HG03432 (cell line): ENCODE data around the gene MRPL58.

Experiments used
- ATAC-seq: cut with Tn5 transposase; IDR thresholded peaks from one replicate; pipeline ENCODE4 v1.9.1; 2021; ENCODE audit warnings: mild to moderate bottlenecking, moderate library complexity; ENCODE audit not compliant: unreplicated experiment

MRPL58 gene

DNA sequence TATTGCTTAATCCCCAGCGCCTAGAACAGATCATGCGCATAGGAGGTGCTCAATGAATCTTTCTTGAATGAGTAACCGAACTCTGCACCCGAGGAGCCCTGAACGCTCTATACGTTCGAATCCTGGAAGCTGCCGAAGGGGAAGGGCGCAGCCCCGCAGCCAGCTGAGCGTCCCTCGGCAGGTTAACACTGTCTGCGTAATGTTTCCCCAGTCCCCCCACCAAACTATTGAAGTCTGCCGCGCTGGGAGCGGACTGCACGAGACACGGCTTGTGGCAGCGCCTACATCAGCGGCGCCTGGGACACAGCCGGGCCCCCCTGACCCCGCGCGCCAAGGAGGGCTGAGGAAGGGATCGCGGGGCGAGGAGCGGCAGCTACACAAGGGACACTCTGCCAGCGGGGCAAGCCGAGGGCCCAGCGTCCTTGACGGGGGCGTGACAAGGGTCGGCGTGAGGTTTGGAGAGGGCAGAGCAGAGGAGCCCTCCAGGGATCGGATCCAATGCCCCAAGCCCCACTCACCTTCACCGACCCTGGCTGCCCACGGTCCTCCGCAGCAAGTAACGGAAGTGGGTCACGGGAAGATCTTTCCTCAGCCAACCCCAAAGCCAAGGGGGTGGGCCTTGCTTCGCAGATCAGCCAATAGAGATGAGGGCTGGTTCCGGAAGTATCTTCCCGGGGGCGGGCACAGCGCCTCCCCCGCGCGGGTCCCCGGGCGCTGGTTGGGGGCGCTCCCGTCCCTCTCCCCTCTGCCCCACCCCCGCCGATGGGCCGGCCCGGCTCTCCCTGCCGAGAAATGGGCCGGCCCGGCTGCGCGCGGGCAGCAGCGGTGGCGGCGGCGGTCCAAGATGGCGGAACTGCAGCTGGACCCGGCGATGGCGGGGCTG lies 34.2 kb downstream of the MRPL58 start, which contains the start of the genes ATP5PD and KCTD2:
Gene ATP5PD (minus strand): TSS at position 563 of the 883 bp plus-strand sequence. CDS start 4,319 bp downstream, outside the sequence.
Gene KCTD2 (plus strand): TSS at position 819 of the 883 bp plus-strand sequence. CDS start 26 bp downstream, at position 845.
- ATAC-seq, result peak; percentile 93

DNA sequence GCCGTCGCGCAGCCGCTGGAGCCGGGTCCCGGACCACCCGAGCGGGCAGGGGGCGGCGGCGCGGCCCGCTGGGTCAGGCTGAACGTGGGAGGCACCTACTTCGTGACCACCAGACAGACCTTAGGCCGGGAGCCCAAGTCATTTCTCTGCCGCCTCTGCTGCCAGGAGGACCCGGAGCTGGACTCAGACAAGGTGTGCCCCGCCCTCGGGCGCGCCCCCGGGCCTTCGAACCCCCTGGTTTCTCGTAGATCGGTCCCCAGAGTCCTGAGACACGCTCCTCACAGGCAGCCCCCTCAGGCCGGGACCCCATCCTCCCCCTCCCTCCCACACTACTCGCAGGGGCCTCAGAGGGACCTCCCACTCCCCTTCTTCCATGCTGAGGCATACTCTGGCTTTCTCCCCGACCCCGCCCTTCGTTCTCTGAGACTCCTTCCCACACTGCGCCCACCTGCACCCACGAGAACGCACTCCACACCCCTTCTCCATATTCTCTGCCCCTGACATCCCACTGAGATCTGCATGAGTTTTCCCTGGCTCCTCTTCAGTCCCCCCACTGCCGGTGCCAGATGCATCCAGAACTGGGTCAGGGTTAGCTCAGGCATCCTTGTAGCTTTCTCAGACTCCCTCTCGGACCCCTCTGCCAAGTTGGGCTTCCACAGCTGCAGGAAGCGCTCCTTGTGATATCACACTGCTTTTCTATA lies 35.1 kb downstream of the MRPL58 start:
- peak; percentile 6 for ATAC-seq

DNA sequence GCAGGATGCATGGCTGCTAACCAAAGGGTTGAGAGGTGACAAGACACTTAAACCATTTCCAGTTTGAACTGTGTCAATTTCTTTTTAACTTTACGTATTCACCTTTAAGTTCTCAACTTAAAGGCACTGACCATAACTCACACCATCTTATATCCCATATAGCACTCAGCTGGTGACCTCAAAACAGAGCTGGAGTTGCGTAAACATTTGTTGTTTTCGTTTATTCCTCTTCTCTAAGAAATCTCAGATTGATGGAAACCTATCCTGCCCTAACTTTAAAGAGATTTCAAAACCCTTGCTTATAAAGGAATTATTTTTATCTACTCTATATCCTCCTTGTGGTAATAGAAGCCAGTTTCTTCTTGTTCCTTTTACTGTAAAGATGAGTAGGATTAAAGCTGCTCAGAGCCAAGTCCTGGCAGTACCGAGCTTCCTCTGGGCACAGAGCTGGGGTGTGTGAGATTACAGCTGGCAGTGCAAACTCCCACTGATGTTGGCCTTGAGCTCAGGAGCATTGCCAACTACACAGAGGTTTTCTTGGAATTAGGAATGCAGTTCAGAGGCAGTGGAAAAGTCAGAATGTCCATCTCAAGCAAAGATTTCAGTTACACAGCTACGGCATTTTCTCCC lies 35.9 kb downstream of the MRPL58 start:
- ATAC-seq, result no peak

DNA sequence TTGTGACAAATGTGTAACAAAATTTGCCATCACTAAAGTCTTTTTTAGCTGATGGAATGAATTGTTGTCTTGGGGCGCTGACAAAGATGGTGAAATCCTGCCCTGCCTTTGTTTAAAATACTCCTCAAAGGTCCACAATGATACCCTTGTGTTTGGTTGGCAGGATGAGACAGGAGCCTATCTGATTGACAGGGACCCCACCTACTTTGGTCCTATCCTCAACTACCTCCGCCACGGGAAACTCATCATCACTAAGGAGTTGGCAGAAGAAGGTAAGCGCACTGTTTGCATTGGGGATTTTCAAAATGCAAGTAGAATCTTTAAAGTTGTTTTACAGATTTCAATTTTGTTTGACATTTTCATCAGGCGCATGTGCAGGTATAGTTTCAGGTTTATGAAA lies 36.6 kb downstream of the MRPL58 start:
- no peak for ATAC-seq

DNA sequence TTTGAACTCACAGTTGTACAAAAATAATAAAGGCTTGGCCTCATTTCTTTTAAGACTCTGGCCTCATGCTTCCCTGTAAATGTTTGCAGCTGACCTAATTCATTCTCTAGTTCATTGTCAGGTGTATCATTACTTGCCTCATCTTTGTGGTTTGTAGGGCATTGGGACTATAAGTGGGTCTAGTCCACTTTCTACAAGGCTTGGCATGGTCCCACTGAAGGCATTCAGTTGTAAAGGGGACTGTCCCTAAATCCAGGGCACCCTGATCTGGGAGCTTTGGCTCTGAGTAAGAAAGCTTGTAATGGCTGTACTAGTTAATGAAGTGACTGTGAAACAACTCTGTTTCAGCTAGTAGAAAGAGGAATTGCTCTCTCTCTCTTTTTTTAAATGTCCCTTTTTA lies 37.2 kb downstream of the MRPL58 start:
- no peak for ATAC-seq

DNA sequence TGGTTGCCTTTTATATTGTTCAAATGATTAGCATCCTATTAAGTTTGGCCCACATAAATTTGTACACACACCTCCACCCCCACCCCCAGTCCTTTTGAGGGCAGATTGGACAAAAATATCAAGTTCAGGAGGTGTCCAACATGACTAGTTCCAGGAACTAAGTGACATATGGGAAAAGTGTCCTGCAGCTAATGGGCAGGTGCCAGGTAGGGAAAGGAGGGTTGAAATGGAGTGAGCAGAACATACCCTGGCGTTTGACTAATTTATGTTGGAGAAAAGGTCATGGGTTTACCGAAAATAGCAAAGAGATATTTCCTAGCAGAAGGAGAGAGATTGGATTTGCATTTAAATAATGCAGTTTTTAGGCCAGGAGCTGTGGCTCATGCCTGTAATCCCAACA lies 39.5 kb downstream of the MRPL58 start:
- no peak for ATAC-seq

DNA sequence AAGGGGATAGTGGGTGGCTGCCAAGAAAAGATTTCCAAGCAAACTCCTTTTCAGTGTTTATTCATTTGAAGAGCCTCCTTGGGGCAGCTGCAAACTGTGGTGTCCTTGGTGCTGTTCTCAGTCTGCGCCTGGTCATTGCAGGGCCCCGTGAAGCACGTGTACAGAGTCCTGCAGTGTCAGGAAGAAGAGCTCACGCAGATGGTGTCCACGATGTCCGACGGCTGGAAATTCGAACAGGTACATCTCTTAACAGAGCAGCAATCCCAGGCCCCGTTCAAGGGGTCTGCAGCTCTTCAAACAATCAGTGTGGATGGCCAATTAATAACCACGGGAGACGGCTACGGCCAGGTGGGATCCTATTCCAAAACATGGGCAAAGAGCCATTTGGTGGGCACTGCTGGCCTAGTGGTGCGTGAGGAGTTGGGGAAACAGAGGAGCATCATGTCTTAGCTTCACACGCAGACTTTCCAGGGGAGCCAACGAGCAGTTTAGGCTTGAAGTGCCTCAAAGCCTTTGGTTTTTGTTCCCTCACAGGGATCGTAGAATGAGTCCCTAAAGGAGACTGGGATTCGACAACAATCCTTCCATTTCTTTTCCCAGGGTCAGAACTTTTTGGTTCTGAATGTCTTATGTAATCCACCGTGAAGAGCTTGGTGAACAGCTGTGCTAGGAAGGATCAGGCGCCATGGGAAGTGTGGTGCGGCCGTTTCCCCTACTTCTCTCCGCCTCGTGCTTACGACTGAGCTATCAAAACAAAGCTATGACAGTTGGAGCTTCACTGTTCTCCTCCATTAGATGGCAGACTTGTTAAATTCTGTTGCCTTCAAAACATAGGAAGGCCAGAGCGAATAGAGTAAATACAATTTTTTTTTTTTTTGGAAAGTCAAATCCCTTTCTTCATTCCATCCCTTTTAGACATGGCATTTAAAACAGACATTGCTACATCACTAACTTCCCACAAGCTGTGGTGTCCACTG lies 47.2 kb downstream of the MRPL58 start:
- ATAC-seq, result no peak

DNA sequence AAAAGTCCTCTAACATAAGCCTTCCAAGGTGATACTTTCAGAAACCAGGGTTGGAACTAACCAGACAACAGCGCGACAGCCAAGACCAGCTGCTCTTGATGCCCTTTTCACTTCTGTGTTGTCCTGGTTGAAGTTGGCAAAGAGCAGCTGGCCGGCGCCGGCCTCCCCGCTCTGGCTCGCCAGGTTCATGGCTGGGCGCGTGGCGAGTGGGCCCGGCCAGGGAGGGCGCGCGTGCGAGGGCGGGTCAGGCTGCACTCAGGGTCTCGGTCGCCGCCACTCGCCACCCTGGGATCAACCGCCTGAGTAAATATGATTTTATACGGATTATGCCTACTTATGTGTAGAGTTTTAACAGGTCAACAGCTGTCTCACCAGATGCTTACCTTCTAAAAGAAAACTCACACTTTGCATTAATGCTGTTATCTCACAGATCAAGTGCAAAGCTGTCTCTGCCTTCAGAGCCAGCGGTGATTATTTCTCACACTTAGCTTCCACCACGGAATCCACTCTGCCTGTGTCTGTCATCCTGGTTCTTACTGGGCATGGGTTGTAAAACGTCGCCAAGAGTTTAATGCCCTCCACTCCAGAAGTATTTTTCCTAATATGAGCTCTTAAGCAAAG lies 48.1 kb downstream of the MRPL58 start:
- ATAC-seq, result no peak

DNA sequence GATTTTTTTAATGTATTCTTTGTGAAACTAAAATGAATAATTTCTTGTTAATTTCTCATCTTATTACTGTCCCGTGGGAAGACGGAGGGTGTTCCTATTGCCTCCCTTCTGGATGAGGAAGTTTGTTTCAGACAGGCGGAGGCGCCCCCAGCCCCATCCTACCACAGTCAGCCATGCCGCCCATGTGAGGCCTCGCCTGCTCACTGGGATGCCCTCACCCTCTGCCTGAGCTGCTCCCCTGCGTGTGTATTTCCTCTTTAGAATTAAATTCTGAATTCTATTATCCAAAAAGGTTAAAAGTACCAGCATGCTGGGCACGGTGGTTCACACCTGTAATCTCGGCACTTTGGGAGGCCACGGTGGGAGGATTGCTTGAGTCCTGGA lies 48.6 kb downstream of the MRPL58 start:
- ATAC-seq, result no peak

DNA sequence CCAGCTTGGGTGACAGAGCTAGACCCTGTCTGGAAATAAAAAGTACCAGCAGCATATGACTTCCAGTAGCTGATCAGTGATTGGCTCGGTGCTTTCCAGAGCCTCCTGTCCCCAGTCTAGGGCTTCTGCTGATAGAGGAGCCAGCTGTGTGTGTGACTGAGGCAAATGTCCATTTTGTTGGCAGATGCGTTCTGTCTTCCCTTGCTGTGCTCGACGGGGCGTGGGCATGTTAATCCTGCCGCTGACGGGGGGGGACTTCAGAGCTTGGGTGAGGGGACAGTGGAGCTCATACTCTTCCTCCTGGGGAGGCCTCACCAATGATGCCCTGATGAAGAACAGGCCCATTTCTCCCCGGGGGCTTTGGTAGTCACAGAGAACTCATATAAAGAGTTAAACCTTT lies 49.1 kb downstream of the MRPL58 start:
- no peak for ATAC-seq

DNA sequence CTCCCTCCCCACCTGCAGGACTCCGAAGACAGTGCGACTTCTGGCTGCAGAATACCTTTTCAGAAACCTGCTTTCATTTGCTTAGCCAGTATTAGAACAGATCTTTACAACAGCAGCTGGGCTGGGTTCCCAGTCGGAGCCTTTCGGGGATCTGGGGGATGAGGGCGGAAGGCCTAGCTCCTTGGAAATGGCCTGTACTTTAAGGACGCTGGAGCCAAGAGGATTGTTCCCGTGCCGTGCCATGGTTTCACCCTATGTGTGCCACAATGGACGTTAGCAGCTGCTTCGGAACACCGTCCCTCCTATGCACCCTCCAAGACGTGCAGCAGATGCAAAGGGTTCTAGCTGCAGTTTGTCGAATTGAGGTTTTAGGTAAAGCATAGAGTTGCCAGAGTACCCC lies 50.7 kb downstream of the MRPL58 start:
- ATAC-seq, result no peak

DNA sequence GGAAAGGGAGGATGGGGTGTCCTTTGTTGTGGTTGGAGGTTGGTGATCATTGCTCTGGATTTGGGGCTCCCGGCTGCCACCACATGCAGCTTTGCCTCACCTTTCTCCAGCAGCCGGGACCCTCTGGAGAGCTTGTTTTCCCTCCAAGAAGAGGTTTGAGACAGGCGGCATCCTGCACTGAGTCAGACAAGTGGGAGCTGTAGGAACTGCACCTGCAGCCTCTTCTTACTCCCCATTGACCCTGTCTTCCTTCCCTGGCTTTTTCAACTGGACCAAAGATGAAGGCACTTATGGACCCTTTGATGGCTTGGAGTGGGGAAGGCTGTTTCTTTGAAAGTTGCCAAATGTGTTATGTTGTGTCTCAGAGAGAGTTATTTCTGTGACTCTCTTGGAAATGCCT lies 51.2 kb downstream of the MRPL58 start:
- ATAC-seq, result no peak

DNA sequence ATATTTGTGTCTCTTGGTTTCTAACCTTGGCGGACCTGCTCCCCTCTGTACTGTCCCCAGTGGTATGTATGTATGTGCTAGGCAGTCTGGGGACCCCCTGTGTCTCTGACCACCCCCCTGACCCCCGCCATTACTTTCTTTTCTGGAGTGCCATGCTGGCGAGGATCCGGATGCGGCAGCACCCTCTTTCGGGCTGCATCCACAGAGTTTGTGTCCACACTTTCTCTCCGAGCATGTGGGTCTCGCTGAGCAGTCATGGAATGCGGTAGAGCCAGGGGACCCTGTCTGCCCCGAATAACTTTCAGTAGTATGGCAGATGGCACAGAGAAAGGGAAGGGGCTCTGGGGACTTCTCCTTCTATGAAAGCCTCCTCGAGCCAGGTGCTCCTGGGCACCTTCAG lies 51.6 kb downstream of the MRPL58 start:
- ATAC-seq, result no peak

DNA sequence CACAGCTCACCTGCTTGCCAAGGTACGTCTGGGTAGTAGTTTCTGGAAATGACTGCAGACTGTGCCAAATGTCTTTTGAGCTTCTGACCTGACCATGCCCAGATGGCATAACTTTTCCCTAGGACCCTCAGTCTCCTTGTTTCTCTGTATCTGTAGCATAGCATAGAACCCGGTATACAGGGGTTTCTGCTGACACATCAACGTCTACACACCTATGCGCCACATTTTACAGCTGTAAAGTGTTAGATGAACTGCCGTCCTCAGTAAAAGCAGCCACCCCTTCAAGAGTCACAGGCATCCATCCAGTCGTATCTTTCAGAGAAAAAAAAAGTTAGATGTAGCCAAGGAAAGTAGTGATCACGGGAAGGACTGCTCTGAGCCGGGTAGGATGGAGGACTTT lies 52.0 kb downstream of the MRPL58 start:
- no peak for ATAC-seq

DNA sequence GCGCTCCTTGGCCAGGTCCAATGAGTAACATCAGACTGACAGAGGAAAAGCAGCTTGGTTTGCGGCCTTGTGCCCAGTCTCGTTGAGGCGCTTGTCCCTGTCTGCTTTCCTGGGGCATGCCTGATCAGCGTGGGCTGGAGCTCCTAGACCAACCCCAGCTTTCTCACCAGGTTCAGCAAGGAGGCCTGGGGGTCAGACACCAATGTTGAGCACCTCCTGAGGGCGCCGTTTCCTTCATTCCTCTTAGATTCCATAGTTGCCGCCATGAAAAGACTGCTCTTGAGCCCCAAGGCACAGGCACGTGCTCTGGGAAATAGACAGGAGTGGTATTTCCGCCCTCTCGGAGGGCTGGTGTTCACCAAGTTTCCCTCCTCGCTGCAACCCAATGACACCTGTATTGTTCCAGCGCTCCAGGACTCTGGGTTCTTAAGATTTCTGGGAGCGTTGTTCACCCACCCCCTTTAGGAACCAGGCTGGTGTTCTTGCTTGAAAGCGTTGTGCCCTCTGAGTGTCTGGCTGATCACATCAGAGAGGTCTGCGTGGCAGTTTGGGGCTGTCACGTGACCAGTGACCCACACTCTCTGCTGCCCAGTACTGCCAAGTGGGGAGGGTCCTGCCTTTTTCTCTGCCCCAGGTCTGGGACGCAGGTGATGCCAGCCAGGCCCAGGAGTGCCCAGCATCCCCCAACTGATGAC lies 52.5 kb downstream of the MRPL58 start:
- ATAC-seq, result no peak

DNA sequence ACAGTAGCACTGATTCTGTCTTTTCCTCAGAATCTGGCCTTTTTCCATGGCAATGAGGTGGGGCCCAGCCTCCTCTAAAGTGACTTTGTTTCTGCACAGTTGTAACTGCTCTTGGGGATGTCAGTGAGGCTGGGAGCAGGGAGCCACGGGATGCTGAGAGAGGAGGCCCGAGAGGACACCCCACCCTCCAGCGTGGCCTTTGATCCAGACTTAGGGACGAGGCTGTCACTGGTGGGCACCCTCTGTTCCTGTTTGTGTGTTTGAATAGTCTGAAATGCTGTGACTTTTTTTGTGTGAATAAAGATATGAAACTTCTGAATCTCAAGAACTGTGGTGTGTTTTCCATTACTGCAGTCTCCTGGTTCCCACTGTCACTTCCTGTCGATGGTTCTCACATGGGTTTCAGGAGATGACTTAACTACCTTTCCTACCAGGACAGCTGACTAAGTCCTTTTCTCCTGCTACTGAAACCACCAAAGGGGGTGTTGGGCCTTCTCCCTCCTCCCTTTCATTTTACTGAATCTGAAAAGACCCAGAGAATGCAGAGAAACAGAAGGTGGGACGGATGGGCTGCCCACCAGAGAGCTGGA lies 53.2 kb downstream of the MRPL58 start:
- no peak for ATAC-seq

DNA sequence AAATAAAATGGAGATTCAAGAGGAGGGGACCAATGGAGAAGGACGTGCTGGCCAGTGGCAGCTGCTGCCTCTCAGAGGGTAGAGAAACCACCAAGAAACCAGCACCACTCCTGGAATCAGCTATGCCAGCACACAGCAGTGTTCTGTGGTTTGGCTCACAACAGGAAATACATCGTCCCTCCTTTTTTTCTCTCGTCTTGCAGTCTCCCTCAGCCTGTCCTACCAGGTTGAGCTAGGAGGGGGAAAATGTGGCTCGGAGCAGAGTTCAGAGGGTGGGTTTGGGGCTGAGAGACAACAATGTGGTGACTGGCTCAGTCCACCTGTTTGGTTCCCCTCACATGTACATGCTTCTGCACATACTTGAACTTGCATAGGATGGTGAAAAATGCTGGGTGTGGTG lies 55.4 kb downstream of the MRPL58 start:
- ATAC-seq, result no peak

DNA sequence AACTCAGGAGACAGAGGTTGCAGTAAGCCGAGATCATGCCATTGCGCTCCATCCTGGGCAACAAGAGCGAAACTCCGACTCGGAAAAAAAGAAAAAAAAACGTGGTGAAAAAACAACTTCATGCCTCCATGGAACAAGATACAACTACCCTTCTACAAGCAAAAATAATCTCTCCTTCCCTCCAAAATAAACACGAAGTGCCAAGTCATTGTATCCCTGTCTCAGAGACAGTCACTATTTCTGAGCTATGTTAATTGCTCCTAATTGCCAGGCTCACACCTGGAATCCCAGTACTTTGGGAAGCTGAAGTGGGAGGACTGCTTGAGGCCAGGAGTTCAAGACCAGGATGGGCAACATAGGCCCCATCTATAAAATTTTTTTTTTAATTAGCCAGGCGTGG lies 56.3 kb downstream of the MRPL58 start:
- ATAC-seq, result no peak

DNA sequence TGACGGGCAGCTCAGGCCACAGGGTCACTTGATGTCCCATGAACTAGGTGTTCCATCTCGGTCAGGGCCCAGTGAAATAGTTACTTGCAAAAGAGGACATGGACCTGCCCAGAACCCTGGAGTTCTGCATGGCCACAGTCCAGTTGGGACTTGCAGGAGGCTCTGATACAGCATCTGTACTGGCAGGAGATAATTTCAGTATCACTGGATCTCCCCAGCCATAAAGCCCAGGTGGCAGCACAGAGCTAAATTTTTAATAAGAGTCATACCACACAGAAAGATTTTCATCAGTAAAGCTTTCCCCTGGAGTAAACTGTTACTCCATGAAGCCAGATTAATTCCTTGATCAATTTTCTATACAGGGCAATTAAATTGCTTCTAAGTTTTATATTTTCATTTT lies 57.3 kb downstream of the MRPL58 start:
- ATAC-seq, result no peak
